ENCODE results near the gene MRPS22.
"Not testable (repeated sequence)": the region's sequence is repeated elsewhere in the genome, so short reads cannot be mapped to it uniquely, and the experiment has no call there.

Gene MRPS22

GRCh38 chr3:139338405-139338804 is 5.4 kb upstream of the MRPS22 start:
- DNase-seq (ENCODE audit: low read depth, low spot score): no peak

GRCh38 chr3:139339219-139339906 is 4.5 kb upstream of the MRPS22 start:
- DNase-seq (ENCODE audit: low read depth, low spot score): no peak

- no peak for DNase-seq (ENCODE audit: low read depth, low spot score)
Measured at GRCh38 chr3:139340784-139341183, 3.0 kb upstream of the MRPS22 start.

- no peak for DNase-seq (ENCODE audit: low read depth, low spot score)
Measured at GRCh38 chr3:139342054-139342453, 1.8 kb upstream of the MRPS22 start.

GRCh38 chr3:139346771-139347170 is 3.0 kb downstream of the MRPS22 start:
- DNase-seq (ENCODE audit: low read depth, low spot score): no peak

- DNase-seq (ENCODE audit: low read depth, low spot score): peak; percentile 70
Measured at GRCh38 chr3:139353920-139354556, 10.2 kb downstream of the MRPS22 start.

GRCh38 chr3:139354661-139355060 is 10.8 kb downstream of the MRPS22 start:
- no peak for DNase-seq (ENCODE audit: low read depth, low spot score)

- DNase-seq (ENCODE audit: low read depth, low spot score): no peak
Measured at GRCh38 chr3:139355476-139355875, 11.7 kb downstream of the MRPS22 start.

GRCh38 chr3:139355891-139356290 is 12.1 kb downstream of the MRPS22 start:
- DNase-seq (ENCODE audit: low read depth, low spot score): no peak

- no peak for DNase-seq (ENCODE audit: low read depth, low spot score)
Measured at GRCh38 chr3:139357899-139358298, 14.1 kb downstream of the MRPS22 start.

GRCh38 chr3:139358841-139359562 is 15.2 kb downstream of the MRPS22 start:
- peak; percentile 13 for DNase-seq (ENCODE audit: low read depth, low spot score)

- no peak for DNase-seq (ENCODE audit: low read depth, low spot score)
Measured at GRCh38 chr3:139361276-139361675, 17.5 kb downstream of the MRPS22 start.

- DNase-seq (ENCODE audit: low read depth, low spot score): no peak
Measured at GRCh38 chr3:139364549-139364948, 20.7 kb downstream of the MRPS22 start.

GRCh38 chr3:139374099-139374498 is 30.3 kb downstream of the MRPS22 start:
- DNase-seq (ENCODE audit: low read depth, low spot score): no peak

- DNase-seq (ENCODE audit: low read depth, low spot score): no peak
Measured at GRCh38 chr3:139377378-139377777, 33.6 kb downstream of the MRPS22 start.

- peak; percentile 14 for DNase-seq (ENCODE audit: low read depth, low spot score)
Measured at GRCh38 chr3:139378587-139379241, 34.9 kb downstream of the MRPS22 start.

GRCh38 chr3:139380575-139380974 is 36.8 kb downstream of the MRPS22 start:
- no peak for DNase-seq (ENCODE audit: low read depth, low spot score)

GRCh38 chr3:139382291-139382690 is 38.5 kb downstream of the MRPS22 start:
- DNase-seq (ENCODE audit: low read depth, low spot score): not testable (repeated sequence)

- DNase-seq (ENCODE audit: low read depth, low spot score): no peak
Measured at GRCh38 chr3:139388077-139388476, 44.3 kb downstream of the MRPS22 start.

GRCh38 chr3:139388821-139389551 is 45.2 kb downstream of the MRPS22 start:
- no peak for DNase-seq (ENCODE audit: low read depth, low spot score)

GRCh38 chr3:139389552-139390368 is 45.9 kb downstream of the MRPS22 start, which contains the start of gene COPB2:
Gene COPB2 (minus strand): TSS chr3:139389647. CDS start chr3:139389550, 97 bp downstream.
- peak; percentile 100 for DNase-seq (ENCODE audit: low read depth, low spot score)

Data from astrocyte of the hippocampus (primary cell).